OCI-LY7 (cell line): ENCODE measurements around the gene PSMD7. TPM values are rescaled to one million over a fixed set of nuclear protein-coding genes. Genes with fewer than 3 reads are reported as not detected.

Experiments used
- BruUV-seq: library from RNA; stranded (reverse); fragments of 400-500 nt; replicated peaks from 2 replicates; lab custom pipeline; 2021; lab: Mats Ljungman, UMichigan
- CTCF ChIA-PET: fragments of 300-600 bp; sonication (Branson Sonifier 250); formaldehyde crosslinking; loops from one replicate; lab custom pipeline; 2022; ENCODE audit warnings: antibody characterized with exemption; ENCODE audit not compliant: unreplicated experiment; lab: Charles Lee
- POLR2A ChIA-PET: fragments of 300-600 bp; sonication (Branson Sonifier 250); formaldehyde crosslinking; loops from one replicate; lab custom pipeline; 2022; ENCODE audit warnings: antibody characterized with exemption; lab: Charles Lee
- DNase-seq: peaks from one replicate; pipeline ENCODE4 v3.0.0-alpha.2; 2015; ENCODE audit warnings: low spot score
- H2AFZ ChIP-seq: fragments of 200-600 bp; sonication (generic), shearing (Covaris generic); 2 replicates; pipeline ENCODE4 v1.6.1; 2014; ENCODE audit warnings: mild to moderate bottlenecking, antibody characterized with exemption, low read length, moderate library complexity
- H3K27ac ChIP-seq: fragments of 200-600 bp; sonication (generic); 2 replicates; pipeline ENCODE4 v1.5.1; 2014; ENCODE audit warnings: mixed run types, low read depth, mild to moderate bottlenecking, moderate library complexity, low read length, inconsistent platforms; ENCODE audit not compliant: poor library complexity, severe bottlenecking
- H3K36me3 ChIP-seq: fragments of 200-600 bp; sonication (generic); 2 replicates; pipeline ENCODE4 v1.6.1; 2014; ENCODE audit warnings: mild to moderate bottlenecking, antibody characterized with exemption, low read length, moderate library complexity, mixed read lengths; ENCODE audit not compliant: insufficient read depth
- H3K4me1 ChIP-seq: fragments of 200-600 bp; sonication (generic); 2 replicates; pipeline ENCODE4 v1.5.1; 2014; ENCODE audit warnings: mild to moderate bottlenecking, low read length; ENCODE audit not compliant: insufficient read depth, poor library complexity, severe bottlenecking
- H3K4me2 ChIP-seq: fragments of 200-600 bp; sonication (generic); 2 replicates; pipeline ENCODE4 v1.6.1; 2014; ENCODE audit warnings: mild to moderate bottlenecking, low read length
- H3K4me3 ChIP-seq: fragments of 200-600 bp; sonication (generic); 2 replicates; pipeline ENCODE4 v1.5.1; 2014; ENCODE audit warnings: mild to moderate bottlenecking, low read depth, low read length; ENCODE audit not compliant: poor library complexity, severe bottlenecking
- H3K79me2 ChIP-seq: fragments of 200-600 bp; sonication (generic); 2 replicates; pipeline ENCODE4 v1.6.1; 2016; ENCODE audit warnings: low read depth, mild to moderate bottlenecking, low read length, moderate library complexity, mixed read lengths; ENCODE audit not compliant: insufficient read depth
- H3K9me2 ChIP-seq: fragments of 200-600 bp; sonication (generic); 2 replicates; pipeline ENCODE4 v1.6.1; 2016; ENCODE audit warnings: mild to moderate bottlenecking, low read length, mixed read lengths; ENCODE audit not compliant: insufficient read depth
- H3K9me3 ChIP-seq: fragments of 200-600 bp; sonication (generic); 2 replicates; pipeline ENCODE4 v1.6.1; 2014; ENCODE audit warnings: mild to moderate bottlenecking, mixed run types, low read length, mixed read lengths
- H4K20me1 ChIP-seq: fragments of 200-600 bp; sonication (generic); 2 replicates; pipeline ENCODE4 v1.6.1; 2014; ENCODE audit warnings: mild to moderate bottlenecking, antibody characterized with exemption, low read length, moderate library complexity, mixed read lengths; ENCODE audit not compliant: insufficient read depth
- EZH2phosphoT487 ChIP-seq: fragments of 200-600 bp; sonication (generic); IDR thresholded peaks from 2 replicates; pipeline ENCODE4 v1.6.1; 2018; ENCODE audit warnings: low read depth, borderline replicate concordance, mild to moderate bottlenecking, mixed run types, antibody characterized with exemption, low read length, moderate library complexity, mixed read lengths
- intact Hi-C: fragments of 100-400 bp; cut with micrococcal nuclease; formaldehyde crosslinking; loops from one replicate; pipeline ENCODE4 v1.10.0; 2022; ENCODE audit not compliant: unreplicated experiment
- total RNA-seq, 2 experiments: library from RNA; depleted of rRNA in 1 of 2; stranded (reverse); fragments of >200 nt in 1 of 2; shearing (Covaris generic) in 1 of 2; gene quantifications; 2 replicates each; pipeline ENCODE4 v1.2.3, GENCODE V29; 2014 to 2022
- TF ChIP-seq, protein P1 (sequence below): fragments of 200-600 bp; sonication (generic); conservative IDR thresholded peaks from 2 replicates; pipeline ENCODE4 v1.5.1; 2014; ENCODE audit warnings: mild to moderate bottlenecking, antibody characterized with exemption, low read length, moderate library complexity, mixed read lengths

Gene PSMD7
- total RNA-seq, 2 experiments from 2014 or later = 80.6 to 144 TPM

DNA sequence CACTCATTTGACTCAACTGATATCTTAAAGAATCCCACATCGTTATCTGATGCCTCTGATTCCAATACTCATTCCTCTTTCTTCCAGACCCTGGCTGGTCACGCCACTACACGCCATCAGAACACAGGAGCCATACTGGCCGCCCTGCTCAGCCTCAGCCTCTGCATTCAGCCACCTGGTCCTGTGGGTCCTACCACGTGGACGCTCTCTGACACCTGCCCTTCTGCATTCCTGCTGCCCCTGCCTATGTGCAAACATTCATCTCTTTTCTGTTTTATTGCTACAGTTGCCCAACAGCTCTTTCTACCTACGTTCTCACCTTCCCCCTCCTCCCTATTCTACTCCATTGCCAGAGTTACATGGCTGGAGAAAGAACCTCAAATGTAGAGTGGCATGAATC lies 18.4 kb downstream of the PSMD7 start:
- Histone ChIP-seq H3K4me3 (no peak overlapping the region), H3K9me3 (no peaks in the 10 kb centered on the region), H3K27ac (no peak overlapping the region), H4K20me1 (no peaks in the 10 kb centered on the region), H3K36me3 (peaks cover 5% of the 10 kb centered on the region; the same call in 1 of the 2 replicates), H3K4me2 (no peak overlapping the region), H3K4me1 (no peaks in the 10 kb centered on the region), H3K9me2 (no peaks in the 10 kb centered on the region), H3K79me2 (no peaks in the 10 kb centered on the region), H2AFZ (no peak overlapping the region)
- intact Hi-C loops = no loop called here
- CTCF ChIA-PET = no interaction called here
- POLR2A ChIA-PET = no interaction called here
- TF ChIP-seq EZH2phosphoT487 = no peak
- TF ChIP-seq, protein P1, sequence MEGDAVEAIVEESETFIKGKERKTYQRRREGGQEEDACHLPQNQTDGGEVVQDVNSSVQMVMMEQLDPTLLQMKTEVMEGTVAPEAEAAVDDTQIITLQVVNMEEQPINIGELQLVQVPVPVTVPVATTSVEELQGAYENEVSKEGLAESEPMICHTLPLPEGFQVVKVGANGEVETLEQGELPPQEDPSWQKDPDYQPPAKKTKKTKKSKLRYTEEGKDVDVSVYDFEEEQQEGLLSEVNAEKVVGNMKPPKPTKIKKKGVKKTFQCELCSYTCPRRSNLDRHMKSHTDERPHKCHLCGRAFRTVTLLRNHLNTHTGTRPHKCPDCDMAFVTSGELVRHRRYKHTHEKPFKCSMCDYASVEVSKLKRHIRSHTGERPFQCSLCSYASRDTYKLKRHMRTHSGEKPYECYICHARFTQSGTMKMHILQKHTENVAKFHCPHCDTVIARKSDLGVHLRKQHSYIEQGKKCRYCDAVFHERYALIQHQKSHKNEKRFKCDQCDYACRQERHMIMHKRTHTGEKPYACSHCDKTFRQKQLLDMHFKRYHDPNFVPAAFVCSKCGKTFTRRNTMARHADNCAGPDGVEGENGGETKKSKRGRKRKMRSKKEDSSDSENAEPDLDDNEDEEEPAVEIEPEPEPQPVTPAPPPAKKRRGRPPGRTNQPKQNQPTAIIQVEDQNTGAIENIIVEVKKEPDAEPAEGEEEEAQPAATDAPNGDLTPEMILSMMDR = no peak
- DNase-seq = no peak
- BruUV-seq = no TSS peak

DNA sequence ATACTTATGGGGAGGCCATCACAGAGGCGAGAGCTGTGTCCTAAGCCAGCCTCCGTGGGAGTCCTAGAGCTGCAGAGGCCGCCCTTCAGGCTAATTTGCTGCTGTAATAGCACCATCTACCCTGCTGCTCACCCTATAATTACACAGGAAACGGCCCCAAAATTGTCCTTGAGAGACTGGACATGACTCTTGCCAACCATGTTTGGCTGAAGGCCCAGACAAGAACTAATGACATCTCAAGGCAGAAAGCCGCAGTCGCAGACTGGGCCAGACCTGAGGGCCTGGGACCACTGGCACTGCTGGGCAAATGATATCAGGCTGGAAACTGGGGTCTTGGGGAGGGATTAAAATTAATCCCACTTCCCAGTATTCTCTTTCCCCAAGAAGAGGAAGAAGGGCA lies 24.1 kb downstream of the PSMD7 start:
- ChIA-PET CTCF (no interaction called here), POLR2A (no interaction called here)
- Histone ChIP-seq H3K4me3 (no peak overlapping the region), H3K4me1 (no peaks in the 10 kb centered on the region), H3K36me3 (peaks cover 5% of the 10 kb centered on the region; the same call in 1 of the 2 replicates), H4K20me1 (no peaks in the 10 kb centered on the region), H3K4me2 (no peak overlapping the region), H3K79me2 (no peaks in the 10 kb centered on the region), H2AFZ (no peak overlapping the region), H3K9me2 (no peaks in the 10 kb centered on the region), H3K9me3 (no peaks in the 10 kb centered on the region), H3K27ac (no peak overlapping the region)
- no peak for DNase-seq
- BruUV-seq = no TSS peak
- no peak for TF ChIP-seq EZH2phosphoT487
- TF ChIP-seq, protein P1 = no peak
- intact Hi-C loops = no loop called here

DNA sequence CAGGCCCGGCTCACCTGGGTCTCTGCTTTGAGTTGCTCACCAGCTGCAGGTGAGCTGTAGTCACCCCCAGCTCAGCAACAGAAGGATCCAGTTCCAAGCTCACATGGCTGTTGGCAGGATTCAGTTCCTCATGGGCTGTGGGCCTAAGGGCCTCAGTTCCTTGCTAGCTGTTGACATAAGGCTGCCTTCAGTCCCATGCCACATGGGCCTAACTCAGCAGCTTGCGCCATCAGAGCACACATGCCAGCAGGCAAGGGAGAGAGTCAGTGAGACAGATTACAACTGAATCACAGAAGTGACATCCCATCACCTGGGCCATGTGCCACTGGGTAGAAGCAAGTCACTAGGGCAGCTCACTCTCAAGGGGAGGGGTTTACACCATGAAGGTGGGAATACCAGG lies 24.7 kb downstream of the PSMD7 start:
- Histone ChIP-seq H3K27ac (no peak overlapping the region), H3K4me1 (no peaks in the 10 kb centered on the region), H3K36me3 (peaks cover 11% of the 10 kb centered on the region; the same call in 1 of the 2 replicates), H2AFZ (no peak overlapping the region), H3K9me2 (no peaks in the 10 kb centered on the region), H3K79me2 (no peaks in the 10 kb centered on the region), H4K20me1 (no peaks in the 10 kb centered on the region), H3K9me3 (no peaks in the 10 kb centered on the region), H3K4me2 (no peak overlapping the region), H3K4me3 (no peak overlapping the region)
- DNase-seq = no peak
- BruUV-seq = no TSS peak
- intact Hi-C loops = no loop called here
- TF ChIP-seq EZH2phosphoT487 = no peak
- TF ChIP-seq, protein P1 = no peak
- CTCF ChIA-PET = no interaction called here
- POLR2A ChIA-PET = interaction anchor here (0.6 to 0.7 kb wide), 2 partner anchors 277 to 344 kb away, joined by 3 to 6 read pairs; no protein-coding TSS in a partner anchor
